ENCODE data around the gene GSTO2.

Gene GSTO2

DNA sequence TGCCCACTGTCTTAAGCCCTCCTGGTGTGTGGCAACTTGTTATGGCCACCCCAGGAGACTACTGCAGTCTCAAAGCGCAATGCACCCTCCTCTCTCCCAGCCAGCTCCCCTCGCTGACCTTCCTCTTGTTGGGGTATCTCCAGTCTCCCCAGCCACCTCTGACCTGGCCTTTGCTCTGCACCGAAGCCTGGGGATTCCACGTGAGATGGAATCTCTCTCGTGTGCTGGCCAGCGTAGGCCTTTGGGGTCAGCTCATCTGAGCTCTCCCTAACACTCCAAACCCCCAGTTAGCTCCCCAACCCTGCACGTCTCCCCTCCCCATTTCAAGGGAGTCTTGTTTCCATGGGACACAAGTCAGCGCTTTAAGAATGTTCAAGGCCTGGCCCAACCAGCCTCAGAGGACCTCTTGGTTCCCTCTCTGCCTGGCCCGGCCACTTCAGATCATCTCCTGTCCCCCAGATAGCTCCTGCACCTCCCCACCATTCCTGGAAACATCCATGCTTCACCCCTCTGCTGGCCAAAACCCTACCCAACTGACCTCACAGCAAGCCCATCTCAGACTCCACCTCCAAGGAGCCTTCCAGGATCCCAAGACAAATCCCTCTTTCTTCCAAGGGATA, 58.1 kb downstream of the GSTO2 start:
- DNase-seq (ENCODE audit: low read depth) = no peak

- peak; percentile 94 for DNase-seq (ENCODE audit: low read depth)
Observed at GRCh38 chr10:104327745-104328645, 59.0 kb downstream of the GSTO2 start.

DNA sequence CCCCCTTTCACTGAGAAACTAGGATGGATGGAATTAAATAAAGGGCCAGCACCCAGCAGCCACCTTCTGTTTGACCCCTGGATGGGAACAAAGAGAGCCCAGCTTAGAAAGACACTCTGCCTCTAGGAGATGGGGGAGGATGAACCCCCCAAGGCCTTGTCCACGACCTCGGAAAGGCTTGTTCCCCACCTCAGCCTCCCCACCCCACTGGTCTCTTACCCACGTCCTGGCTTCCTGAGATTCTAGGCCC, 59.6 kb downstream of the GSTO2 start:
- DNase-seq (ENCODE audit: low read depth) = no peak

- peak; percentile 96 for DNase-seq (ENCODE audit: low read depth)
Observed at GRCh38 chr10:104328896-104329710, 60.1 kb downstream of the GSTO2 start.

GRCh38 chr10:104329735-104330134, 60.8 kb downstream of the GSTO2 start:
- peak; percentile 92 for DNase-seq (ENCODE audit: low read depth)

GRCh38 chr10:104330168-104331110, 61.5 kb downstream of the GSTO2 start:
- DNase-seq (ENCODE audit: low read depth) = peak; percentile 80

- peak; percentile 85 for DNase-seq (ENCODE audit: low read depth)
Observed at GRCh38 chr10:104331208-104331838, 62.3 kb downstream of the GSTO2 start.

DNA sequence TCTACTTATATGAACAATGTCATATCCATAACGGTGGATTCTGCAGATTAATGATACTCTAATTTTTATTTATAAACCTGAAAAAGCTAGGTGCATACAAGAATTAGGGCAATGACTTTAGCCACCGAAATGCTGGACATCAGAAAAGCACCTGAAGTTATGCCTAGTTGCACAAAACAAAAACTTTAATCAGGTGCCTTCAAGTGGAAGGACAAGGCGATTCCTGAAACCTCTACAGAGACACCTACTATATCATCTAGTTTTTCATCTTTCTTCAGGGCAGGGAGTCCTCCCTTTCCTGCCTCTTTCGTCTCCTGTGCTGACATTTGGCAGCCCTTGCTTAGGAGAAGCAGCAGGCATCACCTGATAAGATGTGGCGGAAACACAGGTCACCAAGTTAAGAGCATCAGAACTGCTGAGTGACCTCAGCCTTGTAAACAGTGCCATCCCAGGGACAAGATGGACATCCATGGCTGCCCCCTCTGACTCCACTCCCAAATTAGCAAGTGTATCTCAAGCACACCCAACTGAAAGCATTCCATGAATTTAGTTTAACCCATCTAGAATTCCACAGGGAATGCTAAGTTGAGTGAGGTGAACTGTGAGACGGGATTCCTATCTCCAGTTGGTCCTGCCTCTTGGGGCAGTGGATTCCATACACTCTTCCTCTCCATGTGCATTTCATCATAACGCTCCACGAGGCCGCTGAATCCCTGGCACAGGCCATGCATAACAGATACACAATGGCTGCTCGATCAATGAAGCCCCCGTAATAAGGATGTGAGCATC, 63.5 kb downstream of the GSTO2 start:
- DNase-seq (ENCODE audit: low read depth) = no peak

GRCh38 chr10:104333032-104333727, 64.2 kb downstream of the GSTO2 start:
- no peak for DNase-seq (ENCODE audit: low read depth)

GRCh38 chr10:104333728-104334373, 64.9 kb downstream of the GSTO2 start:
- no peak for DNase-seq (ENCODE audit: low read depth)

GRCh38 chr10:104334561-104334960, 65.6 kb downstream of the GSTO2 start:
- no peak for DNase-seq (ENCODE audit: low read depth)

GRCh38 chr10:104334965-104335650, 66.1 kb downstream of the GSTO2 start:
- DNase-seq (ENCODE audit: low read depth) = no peak

DNA sequence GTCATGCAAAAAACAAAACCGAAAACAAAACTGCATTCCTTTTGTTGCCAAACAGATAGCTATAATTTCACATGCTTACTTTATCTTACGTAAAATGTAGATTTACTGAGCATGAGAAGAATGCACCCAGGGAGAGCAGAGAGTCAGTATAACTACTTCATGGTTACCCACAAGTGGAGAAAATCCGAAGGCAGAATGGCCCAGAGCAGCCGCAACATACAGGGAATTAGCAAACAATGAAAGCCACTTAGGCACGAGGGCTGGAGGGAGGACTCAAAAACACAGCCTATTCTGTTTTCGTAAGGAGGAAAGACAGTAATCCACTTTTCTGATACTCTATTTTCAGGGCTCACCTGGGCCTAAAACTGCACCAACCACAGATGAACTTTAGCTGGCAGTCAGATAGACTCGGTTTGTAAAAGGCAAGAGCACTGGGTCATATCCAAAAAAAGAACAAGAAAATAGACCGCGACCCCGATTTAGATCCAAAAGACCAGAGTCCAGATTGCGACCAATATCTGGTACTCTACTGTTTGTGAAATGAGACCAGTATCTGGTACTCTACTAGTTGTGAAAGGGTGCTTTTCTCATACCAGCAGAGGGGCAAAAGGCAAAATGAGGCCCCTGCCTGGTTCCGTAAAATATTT, 68.0 kb downstream of the GSTO2 start:
- DNase-seq (ENCODE audit: low read depth) = peak; percentile 41

DNA sequence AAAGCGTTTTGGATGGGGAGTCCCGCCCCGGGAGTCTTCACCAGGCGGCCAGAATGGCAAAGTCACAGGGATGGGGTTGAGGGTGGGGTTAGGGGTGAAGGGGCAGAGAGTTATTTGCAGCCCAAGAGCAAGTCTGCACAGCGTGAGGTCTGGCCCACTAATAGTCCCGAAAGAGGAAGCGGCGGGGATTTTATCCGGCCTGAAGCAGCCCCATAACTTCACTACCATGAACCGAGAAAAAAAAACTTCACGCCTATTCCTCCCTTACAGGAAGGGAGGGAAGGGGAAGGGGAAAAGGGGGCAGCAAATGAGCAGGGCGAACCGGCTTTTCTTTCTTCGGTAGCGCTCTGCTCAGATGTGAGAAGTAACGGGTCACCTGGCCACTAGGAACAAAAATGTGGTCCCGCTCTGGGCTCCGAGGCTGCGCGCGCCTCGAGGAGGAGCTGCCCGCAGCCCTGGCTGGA, 68.6 kb downstream of the GSTO2 start:
- DNase-seq (ENCODE audit: low read depth) = peak; percentile 54

DNA sequence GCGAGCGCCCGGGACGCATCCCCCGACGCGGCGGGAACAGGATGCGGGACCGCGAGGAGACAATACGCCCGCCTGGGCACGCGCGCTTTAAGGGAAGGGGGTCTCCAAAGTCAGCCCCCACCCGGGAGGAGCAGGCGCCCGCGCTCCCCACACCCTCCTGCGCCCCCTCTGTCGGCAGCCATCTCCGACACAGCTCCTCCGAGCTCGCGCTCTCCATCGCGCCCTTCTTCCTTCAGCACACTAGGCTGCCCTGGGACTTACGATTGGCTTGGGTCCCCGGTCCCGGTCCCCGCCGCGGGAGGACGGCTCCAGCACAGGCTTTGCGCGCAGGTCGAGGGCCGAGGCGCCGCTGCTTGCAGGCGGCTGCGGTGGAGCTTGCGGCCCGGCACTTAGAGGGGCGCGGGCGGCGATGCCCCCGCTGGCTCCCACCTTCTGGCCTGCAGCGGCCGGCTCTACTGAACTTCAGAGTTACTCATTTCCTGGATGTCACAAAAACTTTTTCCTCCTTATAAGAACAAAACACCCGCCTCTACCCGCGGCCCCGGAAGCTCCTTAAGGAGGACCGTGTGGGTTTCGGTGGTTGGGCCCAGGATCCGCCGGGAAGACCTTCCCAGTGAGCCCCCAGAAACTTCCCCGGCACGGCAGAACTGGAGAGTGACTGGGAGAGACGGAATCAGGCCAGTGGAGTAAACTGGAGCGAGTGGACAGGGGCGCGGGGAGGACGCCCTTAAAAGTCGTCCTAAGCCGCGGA, 69.2 kb downstream of the GSTO2 start, which contains the start of gene ITPRIP:
TSS of gene ITPRIP (minus strand) at position 481 of the 751 bp plus-strand sequence. CDS start 22,414 bp downstream, outside the sequence.
- DNase-seq (ENCODE audit: low read depth) = peak; percentile 93

- peak; percentile 78 for DNase-seq (ENCODE audit: low read depth)
Observed at GRCh38 chr10:104339469-104340110, 70.6 kb downstream of the GSTO2 start.

GRCh38 chr10:104340111-104340526, 71.1 kb downstream of the GSTO2 start:
- DNase-seq (ENCODE audit: low read depth) = no peak
